ENCODE results near the gene GPR137.

Gene GPR137

DNA sequence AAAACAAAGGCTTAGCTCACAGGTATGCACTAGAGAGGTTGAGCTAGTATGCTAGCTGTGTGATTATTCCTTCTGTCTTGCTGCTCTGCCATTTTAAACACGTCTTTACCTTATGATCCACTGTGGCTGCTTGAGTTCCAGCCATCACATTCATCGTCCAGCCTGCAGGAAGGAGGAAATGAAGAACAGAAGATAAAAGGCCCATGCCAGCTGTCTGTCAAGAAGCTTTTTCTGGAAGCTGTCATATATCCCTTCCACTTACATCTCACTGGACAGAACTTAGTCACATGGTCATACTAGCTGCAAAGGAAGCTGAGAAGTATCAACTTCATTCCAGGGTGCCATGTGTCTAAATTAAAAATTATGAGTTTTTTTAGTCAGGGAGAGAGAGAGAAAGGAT is 41.7 kb downstream of the GPR137 start:
- no peak overlapping the region for H3K4me3 ChIP-seq (ENCODE audit: low read depth, low read length)
- TF ChIP-seq, protein P1, sequence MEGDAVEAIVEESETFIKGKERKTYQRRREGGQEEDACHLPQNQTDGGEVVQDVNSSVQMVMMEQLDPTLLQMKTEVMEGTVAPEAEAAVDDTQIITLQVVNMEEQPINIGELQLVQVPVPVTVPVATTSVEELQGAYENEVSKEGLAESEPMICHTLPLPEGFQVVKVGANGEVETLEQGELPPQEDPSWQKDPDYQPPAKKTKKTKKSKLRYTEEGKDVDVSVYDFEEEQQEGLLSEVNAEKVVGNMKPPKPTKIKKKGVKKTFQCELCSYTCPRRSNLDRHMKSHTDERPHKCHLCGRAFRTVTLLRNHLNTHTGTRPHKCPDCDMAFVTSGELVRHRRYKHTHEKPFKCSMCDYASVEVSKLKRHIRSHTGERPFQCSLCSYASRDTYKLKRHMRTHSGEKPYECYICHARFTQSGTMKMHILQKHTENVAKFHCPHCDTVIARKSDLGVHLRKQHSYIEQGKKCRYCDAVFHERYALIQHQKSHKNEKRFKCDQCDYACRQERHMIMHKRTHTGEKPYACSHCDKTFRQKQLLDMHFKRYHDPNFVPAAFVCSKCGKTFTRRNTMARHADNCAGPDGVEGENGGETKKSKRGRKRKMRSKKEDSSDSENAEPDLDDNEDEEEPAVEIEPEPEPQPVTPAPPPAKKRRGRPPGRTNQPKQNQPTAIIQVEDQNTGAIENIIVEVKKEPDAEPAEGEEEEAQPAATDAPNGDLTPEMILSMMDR (conservative IDR thresholded peaks at IDR 0.05; ENCODE audit: low read depth, low read length) = no peak
- no peak for DNase-seq (ENCODE audit: low read depth)

DNA sequence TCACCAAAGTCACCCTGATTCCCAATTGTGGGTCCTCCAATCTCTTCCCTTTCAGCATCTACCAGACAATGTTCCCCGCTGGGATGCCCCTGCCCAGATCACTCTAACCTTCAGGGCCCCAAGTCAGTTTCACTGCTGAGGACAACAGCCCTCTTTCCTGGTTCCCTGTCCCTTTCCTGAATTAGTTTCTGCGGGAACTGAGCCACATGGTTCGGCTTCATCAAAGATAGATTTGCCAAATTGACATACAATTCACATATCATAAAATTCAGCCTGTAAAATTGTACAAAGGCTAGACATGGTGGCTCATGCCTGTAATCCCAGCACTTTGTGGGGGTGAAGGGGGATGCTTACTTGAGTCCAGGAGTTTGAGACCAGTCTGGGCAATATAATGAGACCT is 42.3 kb downstream of the GPR137 start:
- DNase-seq (ENCODE audit: low read depth) = no peak
- H3K4me3 ChIP-seq (ENCODE audit: low read depth, low read length) = no peak overlapping the region
- TF ChIP-seq, protein P1 (conservative IDR thresholded peaks at IDR 0.05; ENCODE audit: low read depth, low read length) = no peak

DNA sequence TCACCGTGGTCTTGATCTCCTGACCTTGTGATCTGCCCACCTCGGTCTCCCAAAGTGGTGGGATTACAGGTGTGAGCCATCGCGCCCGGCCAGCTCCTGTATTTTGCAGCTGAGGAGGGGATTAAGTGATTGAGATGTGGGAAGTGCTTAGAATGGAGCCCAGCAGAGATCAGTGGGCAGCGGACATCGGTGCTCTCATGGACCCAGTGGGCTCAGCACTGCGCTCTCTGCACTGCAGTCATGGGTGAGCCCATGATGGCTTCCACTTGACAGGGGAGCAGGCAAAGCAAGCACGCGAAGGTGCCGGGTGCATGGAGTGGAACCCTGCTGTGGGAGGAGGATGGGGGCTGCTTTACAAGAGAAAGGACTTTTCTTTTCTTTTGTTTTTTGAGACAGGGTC is 45.2 kb downstream of the GPR137 start:
- H3K4me3 ChIP-seq (ENCODE audit: low read depth, low read length) = no peak overlapping the region
- TF ChIP-seq, protein P1 (conservative IDR thresholded peaks at IDR 0.05; ENCODE audit: low read depth, low read length) = no peak
- no peak for DNase-seq (ENCODE audit: low read depth)

DNA sequence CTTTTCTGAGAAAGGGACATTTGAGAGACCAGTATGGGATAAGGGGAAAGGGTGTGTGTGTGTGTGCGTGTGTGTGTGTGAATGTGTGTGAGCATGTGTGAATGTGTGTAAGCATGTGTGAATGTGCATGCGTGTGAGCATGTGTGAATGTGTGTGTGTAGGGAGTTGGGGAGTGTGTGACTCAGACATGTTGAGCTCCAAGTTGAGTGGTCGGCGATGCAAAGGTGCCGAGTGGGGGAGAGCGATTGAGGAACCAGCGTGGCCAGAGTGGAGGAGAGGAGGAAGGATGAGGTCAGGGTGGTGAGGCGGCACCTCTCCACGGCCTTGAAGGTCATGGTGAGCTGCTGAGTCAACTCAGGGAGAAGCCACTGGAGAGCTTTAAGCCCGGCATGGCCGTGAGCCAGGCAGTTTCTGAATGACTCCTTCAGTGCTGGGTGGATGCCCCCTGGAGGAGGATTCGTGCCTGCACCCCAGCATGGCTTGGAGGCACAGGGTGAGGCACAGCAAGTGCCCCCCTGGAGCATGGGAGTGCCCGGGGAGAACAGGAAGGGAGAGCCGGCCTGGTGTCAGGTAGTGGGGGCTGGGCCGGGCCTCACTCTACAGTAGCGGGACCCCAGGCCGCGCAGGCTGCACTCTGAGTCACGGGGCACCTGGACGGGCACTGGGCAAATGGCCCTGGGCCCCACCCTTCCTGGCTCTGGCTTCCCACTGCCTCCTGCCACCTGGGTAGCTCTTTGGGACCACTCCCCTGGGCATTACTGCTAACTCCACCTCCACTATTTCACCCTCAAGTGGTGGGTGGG is 46.1 kb downstream of the GPR137 start:
- no peak overlapping the region for H3K4me3 ChIP-seq (ENCODE audit: low read depth, low read length)
- TF ChIP-seq, protein P1 (conservative IDR thresholded peaks at IDR 0.05; ENCODE audit: low read depth, low read length) = peak; percentile 78
- DNase-seq (ENCODE audit: low read depth) = peak; percentile 86

DNA sequence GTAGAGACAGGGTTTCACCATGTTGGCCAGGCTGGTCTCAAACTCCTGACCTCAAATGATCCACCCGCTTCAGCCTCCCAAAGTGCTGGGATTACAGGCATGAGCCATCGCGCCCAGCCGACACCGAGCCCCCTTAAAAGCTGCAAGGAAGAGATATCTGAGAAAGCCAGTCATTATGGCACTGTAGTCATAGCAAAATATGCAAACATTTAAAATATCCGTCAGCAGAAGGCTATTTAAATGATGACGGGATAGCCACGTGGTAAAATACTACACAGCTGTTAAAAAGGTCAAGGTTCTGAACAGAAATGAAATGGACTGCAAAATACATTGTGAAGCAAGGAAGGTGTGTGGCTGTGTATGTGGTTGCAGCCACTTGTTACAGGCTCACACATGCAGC is 47.9 kb downstream of the GPR137 start:
- TF ChIP-seq, protein P1 (conservative IDR thresholded peaks at IDR 0.05; ENCODE audit: low read depth, low read length) = no peak
- no peak for DNase-seq (ENCODE audit: low read depth)
- no peak overlapping the region for H3K4me3 ChIP-seq (ENCODE audit: low read depth, low read length)

DNA sequence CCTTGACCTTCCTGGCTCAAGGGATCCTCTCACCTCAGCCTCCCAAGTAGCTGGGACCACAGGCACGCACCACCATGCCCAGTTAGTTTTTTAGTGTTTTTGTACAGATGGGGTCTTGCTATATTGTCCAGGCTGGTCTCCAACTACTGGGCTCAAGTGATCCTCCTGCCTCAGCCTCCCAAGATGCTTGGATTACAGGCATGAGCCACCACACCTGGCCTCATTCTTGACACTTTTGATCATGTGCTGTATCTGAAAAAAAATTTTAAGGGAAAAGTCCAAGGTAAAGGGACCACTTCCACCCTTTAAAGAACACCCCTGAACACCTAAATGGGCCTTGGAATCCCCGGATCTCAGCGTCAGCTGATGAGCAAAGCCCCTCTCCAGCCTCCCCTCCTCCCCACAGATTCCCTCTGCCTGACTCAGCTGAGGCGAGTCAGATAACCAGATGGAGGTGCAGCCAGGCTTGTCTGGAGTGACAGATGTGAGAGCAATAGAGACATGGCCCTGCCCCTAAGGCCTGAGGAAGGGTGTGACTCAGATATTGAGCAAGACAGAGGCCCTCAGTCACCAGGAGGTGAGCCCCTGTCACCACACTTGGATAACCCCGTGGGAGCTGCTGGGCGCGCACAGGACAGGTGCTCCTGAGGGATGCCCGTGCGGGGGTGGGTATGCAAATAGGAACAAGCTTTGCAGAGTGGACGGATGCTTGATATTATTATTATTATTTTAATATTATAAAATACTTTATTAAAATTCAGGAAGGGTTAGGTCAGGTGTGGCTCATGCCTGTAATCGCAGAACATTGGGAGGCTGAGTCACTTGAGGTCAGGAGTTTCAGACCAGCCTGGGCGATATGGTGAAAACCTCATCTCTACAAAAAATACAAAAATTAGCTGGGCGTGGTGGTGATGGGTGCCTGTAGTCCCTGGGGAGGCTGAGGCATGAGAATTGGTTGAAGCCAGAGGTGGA is 49.4 kb downstream of the GPR137 start:
- DNase-seq (ENCODE audit: low read depth) = peak; percentile 84
- no peak overlapping the region for H3K4me3 ChIP-seq (ENCODE audit: low read depth, low read length)
- TF ChIP-seq, protein P1 (conservative IDR thresholded peaks at IDR 0.05; ENCODE audit: low read depth, low read length) = no peak
